SU-DHL-6 (cell line): ENCODE results near the gene ARPC1B.
"Not testable (repeated sequence)": the region's sequence is repeated elsewhere in the genome, so short reads cannot be mapped to it uniquely, and the experiment has no call there.

Experiments used
- H2AFZ ChIP-seq: fragments of 200-600 bp; sonication (generic); 2 replicates; pipeline ENCODE4 v1.6.1; 2014; ENCODE audit warnings: low read depth, mild to moderate bottlenecking, moderate library complexity, mixed read lengths, antibody characterized with exemption, low read length; ENCODE audit not compliant: severe bottlenecking
- H3F3A ChIP-seq: fragments of 200-600 bp; shearing (Covaris generic); 2 replicates; pipeline ENCODE4 v1.6.0; 2016; ENCODE audit warnings: antibody characterized with exemption, mild to moderate bottlenecking; ENCODE audit not compliant: insufficient read depth
- H3K27ac ChIP-seq: fragments of 200-600 bp; sonication (generic); 2 replicates; pipeline ENCODE4 v1.5.1; 2016; ENCODE audit warnings: low read depth, mild to moderate bottlenecking, low read length, moderate library complexity, mixed read lengths
- H3K27me3 ChIP-seq: fragments of 200-600 bp; sonication (generic), shearing (Covaris generic); 2 replicates; pipeline ENCODE4 v1.6.0; 2014; ENCODE audit warnings: mild to moderate bottlenecking, low read length
- H3K36me3 ChIP-seq: fragments of 200-600 bp; sonication (generic); 2 replicates; pipeline ENCODE4 v1.6.1; 2014; ENCODE audit warnings: mild to moderate bottlenecking, low read length, mixed read lengths
- H3K4me2 ChIP-seq: fragments of 300-600, 200-600 bp; shearing (Covaris generic), sonication (generic); 2 replicates; pipeline ENCODE4 v1.6.0; 2014; ENCODE audit warnings: low read length, low read depth, mild to moderate bottlenecking; ENCODE audit not compliant: poor library complexity, severe bottlenecking
- H3K4me3 ChIP-seq: fragments of 200-600 bp; sonication (generic); 2 replicates; pipeline ENCODE4 v1.5.1; 2014; ENCODE audit warnings: antibody characterized with exemption, low read length, mild to moderate bottlenecking, mixed read lengths; ENCODE audit not compliant: insufficient read depth, poor library complexity, severe bottlenecking
- H3K79me2 ChIP-seq: fragments of 200-600 bp; sonication (generic); 2 replicates; pipeline ENCODE4 v1.6.1; 2014; ENCODE audit warnings: mild to moderate bottlenecking, low read length, moderate library complexity; ENCODE audit not compliant: insufficient read depth
- H3K9ac ChIP-seq: fragments of 200-600 bp; sonication (generic); 2 replicates; pipeline ENCODE4 v1.7.0; 2014; ENCODE audit warnings: mild to moderate bottlenecking, low read length
- H3K9me2 ChIP-seq: fragments of 200-600 bp; sonication (generic); replicated peaks from 2 replicates; pipeline ENCODE4 v1.6.1; 2014; ENCODE audit warnings: low read length; ENCODE audit not compliant: insufficient read depth
- H3K9me3 ChIP-seq: fragments of 200-600 bp; sonication (generic); 2 replicates; pipeline ENCODE4 v1.6.1; 2014; ENCODE audit warnings: low read length, mixed read lengths; ENCODE audit not compliant: insufficient read depth
- H4K20me1 ChIP-seq: fragments of 200-600 bp; sonication (generic); 2 replicates; pipeline ENCODE4 v1.6.1; 2014; ENCODE audit warnings: low read depth, mild to moderate bottlenecking, antibody characterized with exemption, low read length, moderate library complexity, mixed read lengths
- EZH2phosphoT487 ChIP-seq: fragments of 200-600 bp; sonication (generic), shearing (Covaris generic); conservative IDR thresholded peaks from 2 replicates; pipeline ENCODE4 v1.6.1; 2018; ENCODE audit warnings: mild to moderate bottlenecking, antibody characterized with exemption, low read length, moderate library complexity, mixed read lengths
- TF ChIP-seq, protein P1 (sequence below): fragments of 200-600 bp; sonication (generic); IDR thresholded peaks from one replicate; pipeline ENCODE4 v1.5.1; 2017; ENCODE audit warnings: antibody characterized with exemption, mild to moderate bottlenecking, low read length, moderate library complexity; ENCODE audit not compliant: insufficient read depth, poor library complexity, severe bottlenecking

ARPC1B gene

GRCh38 chr7:99375070-99375807 is 709 bp downstream of the ARPC1B start:
- Histone ChIP-seq H2AFZ (no peak overlapping the region), H3K9me3 (no peaks in the 10 kb centered on the region), H3K27ac (peak overlapping the region; percentile 82), H4K20me1 (peaks cover 6% of the 10 kb centered on the region; the same call in 1 of the 2 replicates), H3K36me3 (no peaks in the 10 kb centered on the region), H3K27me3 (no peaks in the 10 kb centered on the region), H3K4me3 (peak overlapping the region; percentile 70), H3K4me2 (peak overlapping the region; percentile 63), H3K9me2 (no peaks in the 10 kb centered on the region), H3K9ac (peak overlapping the region; percentile 91), H3K79me2 (peaks cover 49% of the 10 kb centered on the region), H3F3A (peaks cover 27% of the 10 kb centered on the region)
- TF ChIP-seq, protein P1, sequence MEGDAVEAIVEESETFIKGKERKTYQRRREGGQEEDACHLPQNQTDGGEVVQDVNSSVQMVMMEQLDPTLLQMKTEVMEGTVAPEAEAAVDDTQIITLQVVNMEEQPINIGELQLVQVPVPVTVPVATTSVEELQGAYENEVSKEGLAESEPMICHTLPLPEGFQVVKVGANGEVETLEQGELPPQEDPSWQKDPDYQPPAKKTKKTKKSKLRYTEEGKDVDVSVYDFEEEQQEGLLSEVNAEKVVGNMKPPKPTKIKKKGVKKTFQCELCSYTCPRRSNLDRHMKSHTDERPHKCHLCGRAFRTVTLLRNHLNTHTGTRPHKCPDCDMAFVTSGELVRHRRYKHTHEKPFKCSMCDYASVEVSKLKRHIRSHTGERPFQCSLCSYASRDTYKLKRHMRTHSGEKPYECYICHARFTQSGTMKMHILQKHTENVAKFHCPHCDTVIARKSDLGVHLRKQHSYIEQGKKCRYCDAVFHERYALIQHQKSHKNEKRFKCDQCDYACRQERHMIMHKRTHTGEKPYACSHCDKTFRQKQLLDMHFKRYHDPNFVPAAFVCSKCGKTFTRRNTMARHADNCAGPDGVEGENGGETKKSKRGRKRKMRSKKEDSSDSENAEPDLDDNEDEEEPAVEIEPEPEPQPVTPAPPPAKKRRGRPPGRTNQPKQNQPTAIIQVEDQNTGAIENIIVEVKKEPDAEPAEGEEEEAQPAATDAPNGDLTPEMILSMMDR = no peak
- no peak for TF ChIP-seq EZH2phosphoT487

DNA sequence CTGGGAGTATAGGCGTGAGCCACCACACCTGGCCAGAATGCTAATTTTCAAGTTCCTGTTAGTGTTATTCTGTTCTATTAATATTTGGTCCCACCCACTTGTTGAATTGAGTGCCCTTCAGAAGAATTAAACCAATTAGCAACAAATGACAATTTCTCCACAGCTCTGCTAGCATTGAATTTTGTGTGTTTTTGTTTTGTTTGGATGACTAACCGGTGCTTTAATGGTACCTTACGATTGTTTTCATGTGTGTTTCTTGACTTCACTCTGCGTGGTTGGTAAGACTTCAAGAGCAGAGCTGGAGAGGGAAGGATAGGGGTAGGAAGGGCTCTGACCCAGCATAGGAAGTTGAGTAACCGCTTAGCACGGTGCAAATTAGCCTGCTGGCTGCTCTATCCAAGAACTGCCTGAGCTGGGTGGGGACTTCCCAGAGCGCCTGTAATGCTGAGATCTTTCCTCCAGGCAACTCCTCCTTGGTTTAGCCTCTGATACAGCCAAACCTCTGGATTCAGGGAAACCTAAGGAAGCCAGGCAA is 4.6 kb downstream of the ARPC1B start:
- no peaks in the 10 kb centered on the region for H3K9me3 ChIP-seq
- H3K36me3 ChIP-seq = 0 out of 2 replicates have a peak, but pooled peaks cover 2% of the 10 kb centered on the region
- peak overlapping the region; percentile 54 for H3K9ac ChIP-seq
- peak overlapping the region; percentile 50 for H3K4me2 ChIP-seq
- no peak overlapping the region for H2AFZ ChIP-seq
- TF ChIP-seq EZH2phosphoT487 = no peak
- TF ChIP-seq, protein P1 = no peak
- peak overlapping the region; percentile 88 for H3K27ac ChIP-seq
- peaks cover 30% of the 10 kb centered on the region for H3F3A ChIP-seq
- no peaks in the 10 kb centered on the region for H3K9me2 ChIP-seq
- peak overlapping the region; percentile 2 for H3K4me3 ChIP-seq
- no peaks in the 10 kb centered on the region for H3K27me3 ChIP-seq
- H3K79me2 ChIP-seq = peaks cover 86% of the 10 kb centered on the region
- peaks cover 11% of the 10 kb centered on the region; the same call in 1 of the 2 replicates for H4K20me1 ChIP-seq

DNA sequence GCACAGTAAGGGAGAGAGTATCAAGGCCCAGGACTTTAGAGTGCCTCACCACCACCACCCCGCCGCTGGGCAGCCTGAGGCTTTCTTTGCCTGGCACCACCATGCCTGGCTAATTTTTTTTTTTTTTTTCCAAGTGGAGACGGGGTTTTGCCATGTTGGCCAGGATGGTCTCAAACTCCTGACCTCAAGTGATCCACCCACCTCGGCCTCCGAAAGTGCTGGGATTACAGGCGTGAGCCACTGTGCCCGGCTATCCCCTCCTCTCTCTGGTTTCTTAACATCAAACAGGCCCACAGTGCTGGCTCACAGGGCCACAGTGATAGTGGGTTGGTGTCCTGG is 5.1 kb downstream of the ARPC1B start:
- Histone ChIP-seq H3F3A (peaks cover 30% of the 10 kb centered on the region), H3K27ac (peak overlapping the region; percentile 88), H4K20me1 (peaks cover 11% of the 10 kb centered on the region; the same call in 1 of the 2 replicates), H3K79me2 (peaks cover 90% of the 10 kb centered on the region), H3K4me3 (peak overlapping the region; percentile 2), H3K4me2 (peak overlapping the region; percentile 50), H3K9ac (peak overlapping the region; percentile 54)
- not testable (repeated sequence) for H3K27me3 ChIP-seq, H3K9me2 ChIP-seq, H3K36me3 ChIP-seq, H2AFZ ChIP-seq, H3K9me3 ChIP-seq
